Fibroblast of skin of back (primary cell): ENCODE data around the gene PTGDR2. TPM values are rescaled to one million over a fixed set of nuclear protein-coding genes. Genes with fewer than 3 reads are reported as not detected.
A peak's percentile ranks its signal among the peaks of the same experiment; 100 is the strongest.

Source experiments
- DNase-seq: peaks from one replicate; pipeline ENCODE4 v3.0.0-alpha.2; 2013
- polyA plus RNA-seq, 2 experiments: library from polyadenylated mRNA; unstranded; fragments of 120-200 nt; gene quantifications; one replicate each; pipeline ENCODE4 v1.2.1, GENCODE V29; 2013; ENCODE audit not compliant: insufficient read length in 2 of 2

The PTGDR2 gene
- not detected for polyA plus RNA-seq (2013, experiment 1 of 2; ENCODE audit: insufficient read length)
- polyA plus RNA-seq (2013, experiment 2 of 2; ENCODE audit: insufficient read length): 0.05 TPM

DNA sequence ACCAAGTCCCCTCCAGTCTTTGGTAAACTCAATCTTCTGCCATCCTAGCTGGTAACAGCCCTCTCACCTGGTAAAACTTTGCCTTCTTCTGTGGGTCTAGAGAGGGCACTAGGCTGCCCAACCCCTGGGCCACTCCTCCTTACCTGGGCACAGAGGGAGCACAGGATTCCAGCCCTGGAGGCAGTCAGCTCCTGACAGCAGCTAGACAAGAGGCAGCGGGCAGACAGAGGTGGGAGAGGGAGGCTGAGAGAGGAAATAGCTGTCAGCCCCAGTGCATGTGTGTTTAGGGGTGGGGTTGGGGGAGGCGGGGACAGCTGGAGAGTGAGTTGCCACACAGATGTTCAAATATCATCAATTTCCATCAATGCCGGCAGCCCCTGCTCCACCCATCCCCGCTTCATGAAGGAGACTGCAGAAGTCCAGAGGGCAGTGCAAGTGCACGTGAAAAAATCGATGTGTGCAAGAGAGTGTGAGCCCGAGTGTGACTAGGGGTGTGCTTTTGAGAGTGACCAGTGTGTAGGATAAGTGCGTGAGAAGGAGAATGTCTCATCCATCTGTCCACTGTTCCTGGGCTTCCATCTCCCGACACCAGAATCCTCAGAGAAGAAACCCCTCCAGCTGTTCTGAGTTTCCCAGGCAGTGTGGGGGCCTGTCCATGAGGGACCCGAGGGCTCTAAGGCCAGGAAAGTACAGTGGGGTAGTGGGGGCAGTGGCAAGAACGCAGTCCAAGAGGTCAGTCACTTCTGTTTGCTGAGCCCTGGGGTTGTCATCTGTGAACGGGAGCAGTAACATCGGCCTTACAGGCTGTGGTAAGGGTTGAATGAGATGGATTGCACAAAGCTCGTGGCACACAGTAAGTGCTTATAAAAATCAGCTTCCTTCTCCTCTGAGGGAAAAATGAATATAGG lies at the start of gene PTGDR2:
Gene PTGDR2, minus strand, starts transcription at position 225 of the 908 bp plus-strand sequence. CDS start 2,228 bp downstream, outside the sequence.
- no peak for DNase-seq

DNA sequence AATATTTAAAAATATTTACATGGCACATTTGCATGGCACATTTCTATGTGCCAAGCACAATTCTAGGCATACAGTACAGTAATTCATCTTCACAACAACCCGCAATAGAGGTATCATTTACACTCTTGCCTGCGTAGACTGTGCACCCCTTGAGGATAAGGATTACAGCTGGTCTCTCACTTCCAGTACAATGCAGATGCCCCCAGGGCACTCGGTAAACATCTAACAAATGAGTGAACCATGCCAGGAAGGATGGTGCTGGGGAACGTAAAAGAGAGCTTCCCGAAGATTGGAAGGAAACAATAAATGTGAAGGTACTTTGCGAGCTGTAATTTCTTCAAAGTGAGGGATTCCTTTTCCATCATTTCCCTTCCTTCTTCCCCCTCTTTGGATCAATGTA lies 49.3 kb upstream of the PTGDR2 start:
- no peak for DNase-seq

DNA sequence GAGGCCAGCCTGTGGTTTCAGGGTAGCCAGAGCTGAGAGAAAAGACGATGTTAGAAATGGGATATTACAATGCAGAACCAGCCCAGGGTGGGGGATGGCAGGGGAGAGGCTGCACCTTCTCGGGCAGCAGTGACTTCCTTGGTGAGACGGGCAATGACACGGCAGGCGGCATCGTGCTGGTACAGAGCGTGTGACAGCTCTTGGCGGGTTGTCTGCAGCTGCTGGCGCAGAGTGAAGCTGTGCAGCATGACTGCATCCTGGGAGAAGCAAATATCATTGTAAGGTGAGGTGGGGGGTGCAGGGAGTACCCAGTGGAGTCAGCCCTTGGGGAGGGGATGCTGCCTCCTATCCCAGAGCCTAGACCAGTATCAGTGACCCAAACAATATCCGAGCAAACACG lies 46.9 kb upstream of the PTGDR2 start:
- no peak for DNase-seq

DNA sequence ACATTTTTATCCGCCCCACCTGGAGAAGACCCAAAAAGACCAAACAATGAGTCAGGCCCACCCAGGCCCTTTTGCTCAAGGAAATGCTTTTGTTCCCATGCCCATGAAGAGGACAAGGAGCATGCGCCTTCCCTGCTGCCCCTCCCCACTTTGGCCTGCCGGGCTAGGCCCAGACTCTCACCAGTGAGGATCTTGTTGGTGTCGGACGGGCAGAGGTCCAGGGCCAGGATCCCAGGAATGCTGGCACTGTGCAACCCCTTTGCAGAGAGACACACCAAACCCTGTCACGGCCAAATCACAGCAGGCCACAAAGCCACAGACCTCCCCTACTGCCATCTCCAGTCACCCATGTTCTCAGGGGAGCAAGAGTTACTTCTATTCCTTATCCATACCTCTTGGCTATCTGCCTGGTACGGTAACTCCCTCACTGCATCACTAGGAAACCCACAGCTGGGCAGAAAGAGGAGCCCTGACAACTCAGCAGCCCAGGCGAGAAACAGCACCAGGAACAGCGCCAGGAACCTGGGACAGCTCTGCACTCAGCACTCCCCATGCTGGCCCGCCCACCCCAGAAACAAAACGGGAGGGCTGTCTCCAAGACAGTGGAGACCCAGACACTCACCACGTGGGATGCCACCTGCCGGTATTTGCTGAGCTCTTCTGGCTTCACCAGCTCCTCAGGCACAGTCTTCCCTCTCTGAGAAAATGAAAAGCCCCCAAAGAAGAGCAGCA lies 45.1 kb upstream of the PTGDR2 start:
- DNase-seq: no peak

DNA sequence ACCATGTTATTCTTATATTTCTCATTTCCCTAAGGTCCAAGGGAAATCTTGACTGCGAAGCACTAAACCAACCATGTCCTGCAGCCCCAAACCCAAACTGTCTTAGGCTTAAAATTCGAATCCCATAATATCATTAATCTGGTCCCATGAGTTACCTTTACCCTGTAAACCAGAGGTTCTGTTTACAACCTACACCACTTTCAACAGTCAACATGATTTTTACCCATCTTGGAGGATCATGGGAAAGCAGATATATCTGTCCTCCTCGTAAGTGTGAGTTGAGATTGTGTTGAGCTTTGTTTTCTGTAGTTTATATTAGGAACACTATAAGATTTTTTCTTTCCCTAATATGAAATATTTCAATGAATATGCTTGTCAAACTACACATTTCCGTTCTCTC lies 44.2 kb upstream of the PTGDR2 start:
- DNase-seq: no peak

DNA sequence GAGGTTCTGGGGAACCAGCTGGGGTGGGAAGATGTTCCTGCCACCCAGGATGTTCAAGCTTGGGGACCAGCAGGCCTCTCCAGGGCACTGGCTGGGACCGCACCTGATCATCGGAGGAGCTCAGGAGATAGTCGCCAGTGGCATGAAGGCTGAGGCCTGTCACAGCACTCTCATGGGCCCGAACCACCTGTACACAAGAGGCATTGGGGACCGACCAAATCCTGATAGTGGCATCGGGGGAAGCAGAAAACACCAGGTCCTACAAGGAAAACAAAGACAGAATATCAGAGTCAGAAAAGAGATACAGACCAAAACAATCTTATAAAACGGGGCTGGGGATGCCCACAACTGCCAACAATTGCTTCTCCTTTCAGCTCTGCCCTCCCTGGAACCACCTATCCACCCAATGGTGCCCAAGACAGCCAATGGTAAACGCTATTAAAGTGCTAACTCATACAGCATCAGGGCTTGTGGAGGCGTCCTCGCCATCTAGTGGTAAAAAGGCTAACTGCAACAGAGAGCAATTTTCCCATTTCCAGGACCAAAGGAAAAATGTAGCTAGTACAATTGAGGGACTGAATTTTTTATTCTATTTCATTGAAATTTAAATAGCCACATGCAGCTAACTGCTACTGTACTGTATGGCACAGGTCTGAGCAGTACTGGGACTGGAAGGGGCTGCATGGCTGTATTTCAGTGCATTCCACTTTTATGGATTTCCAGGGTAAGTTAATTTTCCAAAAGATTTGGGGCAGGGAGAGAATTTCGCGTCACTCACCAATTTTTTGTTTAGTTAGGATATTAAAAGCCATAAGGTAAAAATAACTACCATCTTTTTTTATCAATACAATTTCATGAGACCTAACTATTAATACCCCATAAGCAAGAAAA lies 43.5 kb upstream of the PTGDR2 start:
- DNase-seq: peak; percentile 66

DNA sequence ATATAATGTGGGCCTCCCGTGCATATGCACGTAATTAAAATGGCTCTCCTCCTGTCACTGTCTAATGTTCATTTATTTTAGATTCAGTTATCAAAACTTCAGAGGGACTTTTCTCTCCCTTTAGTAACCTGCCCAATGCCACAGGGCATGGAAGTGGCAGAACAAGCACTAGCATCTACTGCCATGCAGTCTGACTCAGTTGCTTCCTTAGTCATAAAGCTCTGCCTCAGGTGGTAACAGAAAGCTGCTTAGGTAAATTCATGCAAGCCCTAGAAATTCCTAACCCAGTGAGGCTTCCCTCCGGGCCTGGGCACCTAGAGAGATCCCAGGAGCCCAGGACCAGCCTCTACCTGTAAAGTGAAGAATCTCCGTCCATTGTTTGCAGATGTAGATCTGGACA lies 41.7 kb upstream of the PTGDR2 start:
- DNase-seq: no peak

DNA sequence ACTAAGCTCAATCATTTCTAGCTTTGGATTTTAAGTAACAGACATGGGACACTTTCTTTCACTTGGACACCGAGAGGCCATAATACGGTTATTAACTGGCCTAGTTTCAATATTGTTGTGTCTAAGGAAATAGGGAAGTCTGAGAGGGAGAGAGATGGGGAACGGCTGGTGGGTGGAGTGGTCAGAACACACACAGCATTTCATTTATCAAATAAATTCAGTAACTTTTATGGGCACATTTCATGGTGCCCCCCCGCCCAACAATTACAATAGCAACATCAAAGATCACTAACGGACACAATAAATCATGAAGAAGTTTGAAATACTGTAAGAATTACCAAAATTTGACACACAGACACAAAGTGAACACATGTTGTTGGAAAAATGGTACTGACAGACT lies 39.9 kb upstream of the PTGDR2 start:
- DNase-seq: no peak

DNA sequence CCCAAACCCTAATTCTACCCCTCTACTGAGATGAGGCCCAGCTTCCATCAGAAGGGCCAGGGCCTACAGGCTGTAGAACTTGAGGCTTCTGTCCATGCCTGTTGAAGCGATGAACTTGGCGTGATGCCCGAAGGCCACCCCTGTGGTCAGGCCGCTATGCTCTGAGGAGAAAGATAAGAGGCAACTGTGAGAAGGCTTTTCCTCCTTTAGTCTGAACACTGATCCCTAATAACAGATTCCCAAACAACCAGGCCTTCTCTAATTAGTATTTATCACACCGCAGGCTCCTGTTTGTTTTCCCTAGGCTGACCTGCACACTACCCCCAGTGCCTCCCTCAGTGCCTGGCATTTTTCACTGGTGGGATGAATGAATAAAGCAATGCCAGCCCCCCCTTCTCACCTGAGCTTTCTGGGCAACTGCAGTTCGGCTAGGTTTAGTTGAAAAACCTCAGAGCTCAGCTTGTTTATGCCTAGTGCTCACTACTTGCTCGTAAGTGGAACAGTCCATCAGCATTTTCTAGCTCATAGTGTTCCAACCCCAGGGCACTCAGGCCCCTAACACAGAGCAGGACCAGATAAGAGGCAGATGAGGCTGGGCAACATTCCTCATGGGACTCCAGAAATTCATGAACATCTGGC lies 35.5 kb upstream of the PTGDR2 start:
- DNase-seq: no peak

DNA sequence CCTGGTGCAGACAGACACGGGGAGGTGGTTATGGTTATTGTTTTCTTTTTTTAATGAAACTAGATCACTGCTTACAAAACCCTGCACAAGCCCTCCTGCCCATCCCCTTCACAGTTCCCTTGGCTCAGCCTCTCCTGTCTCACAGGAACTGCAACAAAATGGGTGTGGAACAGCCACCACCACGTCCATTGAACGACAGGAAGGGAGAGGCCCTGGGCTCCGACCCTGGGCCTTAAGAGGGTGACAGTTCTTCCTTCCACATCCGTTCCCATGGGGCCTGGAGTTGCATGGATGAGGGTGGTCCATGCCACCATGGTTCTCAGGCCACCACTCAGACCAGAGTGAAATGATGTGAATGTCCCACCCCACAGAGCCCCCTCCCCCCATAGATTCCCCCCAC lies 34.9 kb upstream of the PTGDR2 start:
- no peak for DNase-seq

DNA sequence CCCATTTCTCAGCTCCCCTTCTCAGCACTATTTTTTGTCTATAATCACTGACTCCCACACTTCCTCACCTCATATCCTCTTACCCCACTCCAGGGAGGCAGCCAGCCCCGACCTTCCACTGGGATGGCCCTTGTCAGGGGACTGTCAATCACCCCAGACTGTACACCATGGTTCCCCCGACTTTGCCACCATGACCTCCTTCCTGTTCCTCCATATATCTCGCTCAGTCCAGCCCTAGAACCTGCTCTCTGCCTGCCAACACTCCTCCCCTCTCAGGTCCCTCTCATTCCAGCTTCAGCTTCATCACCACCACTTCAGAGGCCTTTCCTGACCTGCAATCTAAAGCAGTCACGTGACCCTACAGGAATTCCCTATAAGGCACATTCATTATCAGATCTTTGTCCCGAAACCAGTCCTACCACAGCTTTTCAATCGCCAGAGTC lies 34.1 kb upstream of the PTGDR2 start:
- no peak for DNase-seq

DNA sequence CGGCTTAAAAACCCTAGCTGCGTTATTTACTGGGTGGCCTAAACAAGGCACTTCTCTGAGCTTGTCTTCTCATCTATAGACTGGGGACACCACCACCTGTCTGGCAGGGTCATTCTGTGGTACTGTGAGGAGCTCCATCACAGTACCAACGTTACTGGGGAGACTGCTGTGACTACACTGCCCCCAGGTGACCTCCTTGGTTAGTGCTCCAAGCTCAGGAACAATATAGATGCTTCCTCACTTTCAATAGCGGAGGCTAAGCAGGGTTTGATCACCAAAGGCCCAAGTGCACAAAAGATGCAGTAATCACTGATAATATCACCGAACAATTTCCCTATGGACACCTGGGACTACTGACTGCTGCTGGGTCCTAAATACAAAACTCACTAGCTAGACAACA lies 31.8 kb upstream of the PTGDR2 start:
- DNase-seq: peak; percentile 49

DNA sequence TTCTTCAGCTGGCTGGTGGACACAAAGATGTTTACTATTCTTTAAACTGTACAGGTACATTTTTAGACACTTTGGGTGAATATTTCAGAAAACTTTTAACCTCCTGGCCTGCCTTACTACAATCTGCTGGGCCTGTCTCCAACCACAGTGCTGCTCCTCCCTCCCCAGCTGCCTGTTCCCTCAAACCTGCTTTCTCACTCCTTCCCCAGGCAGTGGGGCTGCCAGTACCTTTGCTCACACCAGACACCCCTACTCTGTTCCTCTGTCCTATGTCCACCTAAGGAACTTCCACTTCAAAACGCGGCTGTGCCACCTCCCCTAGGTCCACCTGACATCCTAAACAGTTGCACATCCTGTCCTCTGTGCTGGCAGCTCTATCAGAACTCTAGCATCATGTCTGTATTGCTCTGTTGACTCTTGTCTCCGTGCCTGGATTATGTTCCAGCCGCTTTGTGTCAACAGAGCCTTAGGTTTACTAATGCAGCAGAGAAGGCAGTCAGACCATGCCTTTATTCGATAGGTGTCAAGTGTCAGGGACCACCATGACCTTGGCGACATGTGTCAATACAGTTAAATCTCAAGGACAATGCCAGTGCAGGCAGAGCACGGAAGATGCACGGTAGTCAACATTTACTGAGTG lies 25.0 kb upstream of the PTGDR2 start:
- DNase-seq: no peak

DNA sequence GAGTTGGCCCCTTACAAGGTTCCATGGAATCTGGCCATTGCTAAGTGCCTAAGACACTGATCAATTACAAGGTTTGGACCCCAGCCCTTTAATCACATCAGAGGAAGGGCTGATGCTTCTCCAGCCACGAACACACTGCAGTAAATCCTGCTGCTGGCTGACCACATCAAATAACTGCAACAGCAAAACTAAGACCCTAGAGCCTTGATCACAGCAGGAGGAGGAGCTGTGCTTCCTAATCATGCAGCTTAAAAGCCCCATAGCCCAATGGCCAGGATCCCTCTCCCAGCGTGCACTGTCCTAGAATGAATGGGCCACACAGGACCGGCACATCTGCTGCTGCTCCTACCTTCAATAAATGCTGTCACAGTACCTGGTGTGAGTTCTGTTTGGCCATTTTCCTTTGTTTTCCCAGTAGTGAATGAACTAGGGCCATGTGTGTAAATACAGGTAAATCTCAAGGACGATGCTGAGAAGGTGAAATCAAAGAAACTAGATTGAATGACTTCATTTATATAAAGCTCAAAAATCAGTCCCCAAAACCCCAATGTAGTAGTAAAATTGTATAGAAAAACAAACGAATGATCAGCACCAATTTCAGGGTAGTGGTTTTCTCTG lies 24.3 kb upstream of the PTGDR2 start:
- DNase-seq: no peak

DNA sequence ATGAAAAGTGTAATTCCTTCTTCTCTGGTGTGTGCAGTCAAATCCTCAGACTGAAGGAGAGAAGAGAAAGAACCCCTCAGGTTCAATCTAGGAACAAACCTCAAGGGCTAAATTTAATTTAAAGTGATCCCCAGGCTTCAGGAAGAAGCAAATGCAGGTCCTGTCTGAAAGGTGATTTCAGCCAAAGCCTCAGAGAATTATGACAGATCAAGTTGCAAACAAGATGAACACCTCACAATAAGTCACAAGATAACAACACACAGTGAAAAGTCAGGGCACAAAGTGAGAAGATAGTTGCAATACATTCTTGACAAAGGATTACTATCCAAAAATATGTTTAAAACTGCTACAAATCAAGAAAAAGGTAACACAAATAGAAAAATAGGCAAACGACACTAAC lies 23.4 kb upstream of the PTGDR2 start:
- DNase-seq: no peak

DNA sequence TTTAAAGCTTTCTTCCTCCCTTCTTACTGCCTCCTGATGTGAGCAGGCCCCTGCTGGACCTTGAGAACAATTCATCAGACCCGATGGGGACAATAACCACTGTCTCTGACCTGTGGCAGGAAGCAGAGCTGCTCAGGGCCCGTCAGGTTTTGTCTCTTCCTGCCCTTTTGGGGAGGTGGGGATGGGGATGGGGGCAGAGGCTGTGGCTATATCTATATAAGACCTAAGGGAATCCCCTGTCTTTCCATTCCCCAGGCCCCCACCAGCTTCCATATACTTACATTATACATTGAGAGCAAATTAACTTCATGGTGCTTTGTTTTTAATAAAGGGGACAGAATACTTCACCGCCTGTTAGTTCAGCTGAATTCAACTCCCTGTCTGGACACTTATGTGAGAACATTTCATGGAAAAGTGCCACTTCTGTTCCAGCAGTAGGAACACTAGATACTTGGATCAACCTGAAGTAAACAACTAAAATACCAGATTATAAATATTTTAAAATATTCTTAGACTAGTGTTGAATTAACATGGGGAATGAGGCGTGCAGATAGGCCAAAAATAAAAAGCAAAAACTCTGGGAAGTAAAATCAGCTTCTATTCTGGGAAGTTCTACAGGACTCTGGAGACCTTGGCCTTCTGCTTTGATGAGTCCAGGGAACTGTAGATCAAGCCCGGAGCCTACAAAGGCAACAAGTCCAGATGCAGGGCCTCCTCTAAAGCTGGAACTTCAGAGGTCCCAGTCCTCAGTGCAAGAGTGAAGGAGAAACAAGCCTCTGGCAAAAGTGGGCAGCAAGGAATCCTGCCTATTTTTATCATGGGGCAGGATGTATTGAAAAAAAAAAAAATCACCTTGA lies 22.7 kb upstream of the PTGDR2 start:
- no peak for DNase-seq

DNA sequence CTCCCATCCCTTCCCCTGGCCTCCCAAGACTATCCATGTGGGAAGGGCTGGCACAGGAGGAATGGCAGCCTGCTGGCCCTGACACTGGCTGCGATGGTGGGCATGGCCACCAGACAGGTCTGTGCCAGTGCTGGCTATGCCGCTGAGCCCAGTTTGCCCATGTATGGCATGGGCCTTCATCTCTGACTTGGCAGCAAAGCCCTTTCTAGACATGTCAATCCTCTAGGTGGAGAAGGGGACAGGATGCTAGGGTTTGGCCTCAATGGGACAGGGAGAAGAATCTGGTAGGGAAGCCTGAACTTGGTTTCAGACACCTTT lies 20.4 kb upstream of the PTGDR2 start:
- no peak for DNase-seq

DNA sequence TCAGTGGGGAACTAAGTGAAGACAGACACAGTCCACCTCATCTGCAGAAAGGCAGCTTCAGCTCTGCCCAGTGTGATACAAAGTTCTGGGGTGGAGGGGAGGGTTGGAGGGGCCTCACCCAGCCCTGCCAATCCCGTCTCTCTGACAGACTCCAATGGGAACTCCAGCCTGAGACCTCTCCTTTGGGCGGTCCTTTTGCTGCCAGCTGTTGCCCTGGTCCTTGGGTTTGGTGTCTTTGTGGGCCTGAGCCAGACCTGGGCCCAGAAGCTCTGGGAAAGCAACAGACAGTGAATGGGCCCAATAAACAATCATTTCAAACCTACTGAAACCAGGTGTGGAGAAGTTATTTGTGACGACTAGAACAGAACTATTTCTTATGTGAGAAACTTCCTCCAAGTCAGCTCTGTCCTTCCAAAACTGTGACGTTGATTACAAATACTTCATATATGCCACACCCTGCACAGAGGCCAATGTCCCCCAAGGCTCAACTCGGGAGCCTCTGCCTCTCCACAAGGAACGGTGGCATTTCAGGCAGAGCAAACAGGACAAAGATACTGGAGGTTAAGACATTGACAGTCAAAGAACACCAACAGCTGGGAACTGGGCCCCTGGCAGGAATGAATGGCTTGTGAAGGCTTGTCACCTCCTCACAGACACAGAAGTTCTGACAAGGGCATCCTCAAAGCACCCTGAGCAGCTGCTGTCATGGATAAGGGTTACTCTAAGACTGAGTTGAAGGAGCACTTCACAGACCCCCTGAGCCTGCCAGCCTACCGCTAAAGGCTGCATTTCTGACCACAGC lies 19.8 kb upstream of the PTGDR2 start:
- DNase-seq: no peak
